Erythroblast (primary cell): ENCODE results near the gene LMNTD1.

Source experiments
- GATA1 ChIP-seq: IDR thresholded peaks from 2 replicates; pipeline ENCODE4 v1.6.1; 2011; ENCODE audit warnings: low read depth, mild to moderate bottlenecking, control low read depth, low read length, moderate library complexity
- POLR2A ChIP-seq: IDR thresholded peaks from 2 replicates; pipeline ENCODE4 v1.6.1; 2011; ENCODE audit warnings: mild to moderate bottlenecking, low read length

- TF ChIP-seq POLR2A (no peak), GATA1 (no peak)
Measured at GRCh38 chr12:25587346-25587745, 34.3 kb upstream of the LMNTD1 start.
